Activated CD8-positive, alpha-beta T cell treated with anti-CD3 and anti-CD28 coated beads for 36 hours (primary cell): ENCODE results near the gene STK10. TPM values are rescaled to one million over a fixed set of nuclear protein-coding genes. Genes with fewer than 3 reads are reported as not detected.

Experiments
- ATAC-seq: fragments of 200-7000 bp; cut with Tn5 transposase; one replicate; pipeline ENCODE4 v1.10.0; 2021; ENCODE audit warnings: mild to moderate bottlenecking, moderate library complexity
- CTCF ChIA-PET: fragments of 350-600 bp; sonication (Branson Sonifier 250); formaldehyde crosslinking; loops from one replicate; lab custom pipeline; 2021; ENCODE audit warnings: antibody characterized with exemption; lab: Charles Lee
- POLR2A ChIA-PET: fragments of 350-600 bp; sonication (Branson Sonifier 250); formaldehyde crosslinking; loops from one replicate; lab custom pipeline; 2021; ENCODE audit warnings: antibody characterized with exemption; lab: Charles Lee
- DNase-seq: peaks from one replicate; pipeline ENCODE4 v3.0.0-alpha.2; 2020
- H3K27ac Mint-ChIP-seq: one replicate; pipeline ENCODE4 v1.8.0; 2021; ENCODE audit warnings: mild to moderate bottlenecking, mixed read lengths
- H3K27me3 Mint-ChIP-seq: one replicate; pipeline ENCODE4 v1.8.0; 2021; ENCODE audit warnings: mixed read lengths
- H3K36me3 Mint-ChIP-seq: one replicate; pipeline ENCODE4 v1.8.0; 2021; ENCODE audit warnings: low read depth, mixed read lengths
- H3K4me1 Mint-ChIP-seq: one replicate; pipeline ENCODE4 v1.8.0; 2021; ENCODE audit warnings: low read depth, mixed read lengths
- H3K4me3 Mint-ChIP-seq: one replicate; pipeline ENCODE4 v1.8.0; 2021; ENCODE audit warnings: mild to moderate bottlenecking, moderate library complexity, mixed read lengths
- H3K9me3 Mint-ChIP-seq: one replicate; pipeline ENCODE4 v1.8.0; 2021; ENCODE audit warnings: mixed read lengths
- intact Hi-C: fragments of 100-400 bp; cut with micrococcal nuclease; formaldehyde crosslinking; loops from one replicate; pipeline ENCODE4 v1.10.0; 2022
- total RNA-seq, 2 experiments: library from RNA; stranded (reverse); gene quantifications; one replicate each; pipeline ENCODE4 v1.2.3, GENCODE V29; 2021
- TF ChIP-seq, protein P1 (sequence below): fragments of 200-600 bp; IDR thresholded peaks from one replicate; pipeline ENCODE4 v1.8.0; 2022; ENCODE audit warnings: antibody characterized with exemption, mild to moderate bottlenecking

The STK10 gene
- total RNA-seq, 2 experiments from 2014 or later = 142 to 143 TPM

DNA sequence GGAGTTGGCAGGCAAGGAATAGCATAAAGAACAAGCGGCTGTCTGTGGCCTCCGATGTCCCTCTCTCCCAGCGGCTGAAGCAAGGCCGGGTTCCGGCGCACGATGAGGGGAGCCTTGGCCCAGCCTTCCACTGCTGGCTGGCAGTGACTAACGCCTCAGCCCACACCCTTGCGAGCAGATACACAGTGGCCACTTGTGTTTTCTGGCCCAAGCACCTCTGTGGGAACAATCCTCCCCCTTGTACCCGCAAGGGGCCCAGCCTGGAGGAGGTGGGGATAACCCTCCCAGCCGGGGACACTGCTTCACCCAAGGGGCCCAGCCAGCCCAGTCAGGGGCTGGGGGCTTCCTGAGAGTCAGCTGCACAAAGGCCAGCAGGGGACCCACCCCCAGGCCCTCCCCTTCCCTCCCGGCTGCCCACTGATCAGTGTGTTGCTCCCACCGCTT lies 23.2 kb downstream of the STK10 start:
- H3K27ac Mint-ChIP-seq = peak overlapping the region; percentile 52

DNA sequence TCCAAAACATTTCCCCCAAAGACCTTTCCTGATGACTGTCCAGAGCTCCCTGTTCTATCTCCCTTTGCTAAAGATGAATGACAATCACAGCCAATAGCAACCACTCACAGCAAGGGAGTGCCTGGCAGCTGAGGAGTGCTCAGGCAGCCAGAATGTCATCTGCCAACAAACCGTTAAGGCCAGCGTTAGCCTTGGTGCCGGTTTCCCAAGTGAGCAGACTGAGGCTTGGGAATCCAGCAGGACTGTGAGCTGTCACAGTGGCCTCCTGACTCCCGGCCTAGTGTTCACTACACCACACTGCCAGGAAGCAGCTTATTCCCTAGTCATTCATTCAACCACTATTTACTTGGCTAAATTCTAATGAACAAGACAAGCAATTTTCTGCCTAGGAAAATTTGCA lies 24.7 kb downstream of the STK10 start:
- Mint-ChIP-seq H3K27me3 (no peaks in the 10 kb centered on the region), H3K4me1 (peaks cover 70% of the 10 kb centered on the region), H3K27ac (peak overlapping the region; percentile 49), H3K4me3 (no peak overlapping the region), H3K9me3 (no peaks in the 10 kb centered on the region), H3K36me3 (peaks cover 31% of the 10 kb centered on the region)
- intact Hi-C loops = no loop called here
- no peak for DNase-seq
- ChIA-PET POLR2A (interaction anchor here (1.3 to 6.4 kb wide), 5 partner anchors 11 to 34 kb away, joined by 3 to 51 read pairs (median 3); no protein-coding TSS in a partner anchor), CTCF (interaction anchor here (1.0 to 2.0 kb wide), 4 partner anchors 8 to 25 kb away, joined by 4 to 7 read pairs (median 4); partner anchors contain the start of gene STK10)
- no peak for ATAC-seq
- TF ChIP-seq, protein P1, sequence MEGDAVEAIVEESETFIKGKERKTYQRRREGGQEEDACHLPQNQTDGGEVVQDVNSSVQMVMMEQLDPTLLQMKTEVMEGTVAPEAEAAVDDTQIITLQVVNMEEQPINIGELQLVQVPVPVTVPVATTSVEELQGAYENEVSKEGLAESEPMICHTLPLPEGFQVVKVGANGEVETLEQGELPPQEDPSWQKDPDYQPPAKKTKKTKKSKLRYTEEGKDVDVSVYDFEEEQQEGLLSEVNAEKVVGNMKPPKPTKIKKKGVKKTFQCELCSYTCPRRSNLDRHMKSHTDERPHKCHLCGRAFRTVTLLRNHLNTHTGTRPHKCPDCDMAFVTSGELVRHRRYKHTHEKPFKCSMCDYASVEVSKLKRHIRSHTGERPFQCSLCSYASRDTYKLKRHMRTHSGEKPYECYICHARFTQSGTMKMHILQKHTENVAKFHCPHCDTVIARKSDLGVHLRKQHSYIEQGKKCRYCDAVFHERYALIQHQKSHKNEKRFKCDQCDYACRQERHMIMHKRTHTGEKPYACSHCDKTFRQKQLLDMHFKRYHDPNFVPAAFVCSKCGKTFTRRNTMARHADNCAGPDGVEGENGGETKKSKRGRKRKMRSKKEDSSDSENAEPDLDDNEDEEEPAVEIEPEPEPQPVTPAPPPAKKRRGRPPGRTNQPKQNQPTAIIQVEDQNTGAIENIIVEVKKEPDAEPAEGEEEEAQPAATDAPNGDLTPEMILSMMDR = no peak

More for the DNA sequence above, 23.2 kb downstream of the STK10 start:
- H3K36me3 Mint-ChIP-seq = peaks cover 31% of the 10 kb centered on the region
- H3K27me3 Mint-ChIP-seq = no peaks in the 10 kb centered on the region
- ATAC-seq (peak; percentile 22), DNase-seq (no peak)
- ChIA-PET CTCF (interaction anchor here (2.5 kb wide), 1 partner anchor 10 kb away, joined by 6 read pairs; no protein-coding TSS in a partner anchor), POLR2A (interaction anchor here (1.1 to 6.4 kb wide), 3 partner anchors 9 to 53 kb away, joined by 5 to 51 read pairs (median 5); no protein-coding TSS in a partner anchor)
- peaks cover 73% of the 10 kb centered on the region for H3K4me1 Mint-ChIP-seq
- no peak overlapping the region for H3K4me3 Mint-ChIP-seq
- TF ChIP-seq, protein P1 = no peak
- intact Hi-C loops = no loop called here
- no peaks in the 10 kb centered on the region for H3K9me3 Mint-ChIP-seq

DNA sequence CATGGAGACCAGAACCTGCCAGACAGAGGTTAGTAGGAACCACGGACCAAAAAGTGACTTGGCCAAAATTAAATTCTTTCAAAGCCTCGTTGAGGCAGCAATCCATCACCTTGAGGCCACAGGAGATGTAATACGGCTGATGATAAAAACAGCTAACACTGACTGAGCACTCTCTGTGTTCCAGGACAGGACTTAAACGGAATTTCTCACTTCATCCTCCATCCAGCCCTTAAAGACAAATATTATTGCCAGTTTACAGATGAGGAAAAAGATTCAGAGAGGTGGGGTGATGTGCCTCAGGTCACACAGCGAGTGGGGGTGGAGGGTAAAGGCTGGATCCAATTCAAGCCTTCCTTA lies 25.1 kb downstream of the STK10 start:
- CTCF ChIA-PET = interaction anchor here (1.0 to 2.0 kb wide), 4 partner anchors 8 to 25 kb away, joined by 4 to 7 read pairs (median 4); partner anchors contain the start of gene STK10
- peaks cover 33% of the 10 kb centered on the region for H3K36me3 Mint-ChIP-seq
- POLR2A ChIA-PET = interaction anchor here (1.3 to 6.4 kb wide), 5 partner anchors 11 to 33 kb away, joined by 3 to 51 read pairs (median 3); no protein-coding TSS in a partner anchor

DNA sequence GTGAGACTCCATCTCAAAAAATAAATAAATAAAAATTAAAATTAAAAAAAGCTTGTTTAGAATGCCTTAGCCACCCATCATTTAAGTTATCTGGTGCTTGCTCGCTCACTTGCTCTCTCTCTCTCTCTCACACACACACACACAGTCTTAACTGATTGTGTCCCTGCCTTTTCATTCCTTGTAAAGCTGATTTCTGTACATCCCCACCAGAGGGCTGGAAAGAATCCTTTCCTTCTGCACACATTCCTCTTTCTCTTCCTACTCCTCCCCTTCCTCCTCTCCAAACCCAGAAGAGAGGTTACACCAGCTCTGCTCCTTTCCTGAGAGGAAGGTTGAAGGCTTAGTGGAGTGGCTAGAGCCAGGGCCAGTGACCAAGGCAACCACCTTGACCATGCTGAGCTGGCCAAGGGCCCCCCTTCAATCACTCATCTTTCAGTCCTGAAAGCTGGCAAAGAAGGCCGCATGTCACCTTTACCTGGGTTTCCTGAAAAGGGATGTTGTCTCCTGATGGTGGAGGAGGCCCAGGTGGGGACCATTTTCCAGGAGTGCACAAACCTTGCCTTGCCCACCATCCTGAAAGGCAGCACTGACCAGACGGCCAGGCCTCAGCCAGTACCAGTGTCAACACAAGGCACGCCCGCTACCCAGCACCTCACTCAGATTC lies 25.6 kb downstream of the STK10 start:
- peaks cover 64% of the 10 kb centered on the region for H3K4me1 Mint-ChIP-seq
- no peak for DNase-seq
- H3K4me3 Mint-ChIP-seq = no peak overlapping the region
- TF ChIP-seq, protein P1 = no peak
- peak overlapping the region; percentile 51 for H3K27ac Mint-ChIP-seq
- no peaks in the 10 kb centered on the region for H3K27me3 Mint-ChIP-seq
- intact Hi-C loops = no loop called here
- peaks cover 35% of the 10 kb centered on the region for H3K36me3 Mint-ChIP-seq
- no peaks in the 10 kb centered on the region for H3K9me3 Mint-ChIP-seq
- no peak for ATAC-seq
- ChIA-PET POLR2A (interaction anchor here (0.7 to 6.4 kb wide), 8 partner anchors 10 to 250 kb away, joined by 3 to 51 read pairs (median 3); no protein-coding TSS in a partner anchor), CTCF (interaction anchor here (1.0 to 2.0 kb wide), 3 partner anchors 8 to 10 kb away, joined by 4 to 7 read pairs (median 4); no protein-coding TSS in a partner anchor)

More for the DNA sequence above, 25.1 kb downstream of the STK10 start:
- Mint-ChIP-seq H3K4me1 (peaks cover 68% of the 10 kb centered on the region), H3K9me3 (no peaks in the 10 kb centered on the region), H3K4me3 (no peak overlapping the region), H3K27ac (peak overlapping the region; percentile 51), H3K27me3 (no peaks in the 10 kb centered on the region)
- no peak for DNase-seq
- TF ChIP-seq, protein P1 = no peak
- no peak for ATAC-seq
- intact Hi-C loops = no loop called here

DNA sequence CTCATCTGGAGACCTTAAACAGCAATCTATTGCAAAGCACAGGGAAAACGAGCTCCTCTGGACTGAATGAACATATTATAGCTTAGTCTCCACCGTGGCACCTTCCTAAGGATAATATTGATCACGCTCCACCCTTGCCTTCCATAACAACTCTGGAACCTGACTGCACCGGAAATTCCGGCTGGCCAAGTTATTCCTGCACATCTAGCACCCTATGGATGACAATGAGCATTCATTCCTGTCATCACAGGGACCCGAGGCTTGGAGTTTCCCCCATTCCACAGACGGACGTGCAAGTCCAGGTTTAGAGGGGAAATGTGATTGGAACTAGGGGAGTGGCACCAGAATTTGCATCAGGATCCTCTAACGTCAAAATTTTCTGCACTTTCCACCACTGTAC lies 27.5 kb downstream of the STK10 start:
- H3K27me3 Mint-ChIP-seq = no peaks in the 10 kb centered on the region
- POLR2A ChIA-PET = no interaction called here
- peaks cover 38% of the 10 kb centered on the region for H3K36me3 Mint-ChIP-seq
- TF ChIP-seq, protein P1 = no peak
- intact Hi-C loops = no loop called here
- ATAC-seq (no peak), DNase-seq (no peak)
- H3K27ac Mint-ChIP-seq = peak overlapping the region; percentile 30
- H3K9me3 Mint-ChIP-seq = no peaks in the 10 kb centered on the region
- CTCF ChIA-PET = no interaction called here
- peaks cover 64% of the 10 kb centered on the region for H3K4me1 Mint-ChIP-seq
- no peak overlapping the region for H3K4me3 Mint-ChIP-seq
